Uterus (tissue), 4 donors: ENCODE results near the gene DCAF8L2. TPM values are rescaled to one million over a fixed set of nuclear protein-coding genes. Genes with fewer than 3 reads are reported as not detected.

ENCODE experiments used
- DNase-seq, 2 donors: peaks; one replicate each; pipeline ENCODE4 v3.0.0-alpha.2; 2019 to 2020
- H3K27ac ChIP-seq, 2 donors: fragments of 200-600 bp; sonication (generic); 1 replicate in 1 of 2; 2 replicates in 1 of 2; pipeline ENCODE4 v1.5.1; 2016 to 2018
- H3K27me3 ChIP-seq, 2 donors: fragments of 200-600 bp; sonication (generic); one replicate each; pipeline ENCODE4 v1.5.1; 2018 to 2019; ENCODE audit warnings: control low read depth in 1 of 2
- H3K36me3 ChIP-seq, 2 donors: fragments of 200-600 bp; sonication (generic); one replicate each; pipeline ENCODE4 v1.5.1; 2019; ENCODE audit warnings: control low read depth in 1 of 2
- H3K4me1 ChIP-seq, 2 donors: fragments of 200-600 bp; sonication (generic); one replicate each; pipeline ENCODE4 v1.5.1; 2018 to 2019; ENCODE audit warnings: control low read depth in 1 of 2
- H3K4me3 ChIP-seq, 2 donors: fragments of 200-600 bp; sonication (generic); 1 replicate in 1 of 2; 2 replicates in 1 of 2; pipeline ENCODE4 v1.5.1; 2018 to 2019; ENCODE audit warnings: mild to moderate bottlenecking in 1 of 2
- H3K9me3 ChIP-seq, 2 donors: fragments of 200-600 bp; sonication (generic); one replicate each; pipeline ENCODE4 v1.5.1; 2019; ENCODE audit warnings: control low read depth in 1 of 2
- CTCF ChIP-seq, 4 experiments: fragments of 200-600 bp in 2 of 4; fragments of 450-650 bp in 2 of 4; sonication (generic) in 2 of 4; IDR thresholded peaks; one replicate each; pipeline ENCODE4 v1.5.1; 2016 to 2019; ENCODE audit warnings: antibody characterized with exemption in 4 of 4, mild to moderate bottlenecking in 2 of 4, moderate library complexity in 1 of 4
- POLR2A ChIP-seq, 2 donors: fragments of 450-650 bp; IDR thresholded peaks; one replicate each; pipeline ENCODE4 v1.6.1; 2016; ENCODE audit warnings: antibody characterized with exemption in 2 of 2, mild to moderate bottlenecking in 1 of 2, moderate library complexity in 1 of 2
- intact Hi-C: fragments of 100-400 bp; cut with DNase I; formaldehyde crosslinking; loops from one replicate; pipeline ENCODE4 v1.15.1; 2023; ENCODE audit warnings: low total_unique reads
- total RNA-seq, 4 donors: library from RNA; depleted of rRNA in 3 of 4; stranded (reverse); fragments of >200 nt in 3 of 4; gene quantifications; one replicate each; pipeline versions ENCODE4 v1.1.0 to v1.2.4, GENCODE V29; 2014 to 2023
- donor health status: DM: yes; HTN: yes; CAD: no.

The DCAF8L2 gene
- total RNA-seq, 4 donors from 2014 or later: not detected

DNA sequence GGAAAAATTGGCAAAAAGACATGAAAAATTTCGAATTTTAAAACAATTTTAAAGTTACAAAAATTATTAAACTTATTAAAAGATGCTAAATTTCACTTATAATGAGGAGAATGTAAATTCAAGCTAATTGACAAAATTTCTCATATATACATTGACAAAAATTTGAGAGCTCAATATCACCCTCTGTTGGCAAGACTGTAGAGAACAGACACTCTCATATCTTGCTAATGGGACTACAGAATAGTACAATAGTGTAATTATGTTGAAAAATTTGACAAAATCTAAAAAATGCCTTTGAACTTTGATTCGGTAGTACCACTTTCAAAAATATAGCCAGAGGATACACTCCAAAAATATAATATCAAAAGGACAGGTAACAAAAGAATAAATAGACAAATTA lies 29.8 kb downstream of the DCAF8L2 start:
- no peaks in the 10 kb centered on the region for H3K9me3 ChIP-seq
- no peaks in the 10 kb centered on the region for H3K4me1 ChIP-seq
- H3K27ac ChIP-seq: no peak overlapping the region
- no peak for TF ChIP-seq POLR2A (IDR thresholded peaks at IDR 0.05)
- no peak for TF ChIP-seq CTCF (IDR thresholded peaks at IDR 0.05)
- H3K4me3 ChIP-seq: no peak overlapping the region
- intact Hi-C loops: no loop called here
- peaks cover 0 to 11% of the 10 kb centered on the region in 2 donors for H3K27me3 ChIP-seq
- no peak for DNase-seq
- no peaks in the 10 kb centered on the region for H3K36me3 ChIP-seq

- Histone ChIP-seq H3K9me3 (no peaks in the 10 kb centered on the region), H3K27me3 (peaks cover 0 to 7% of the 10 kb centered on the region in 2 donors), H3K36me3 (no peaks in the 10 kb centered on the region), H3K27ac (no peak overlapping the region), H3K4me3 (no peak overlapping the region), H3K4me1 (no peaks in the 10 kb centered on the region)
- DNase-seq: no peak
- intact Hi-C loops: no loop called here
- no peak for TF ChIP-seq CTCF (IDR thresholded peaks at IDR 0.05)
- TF ChIP-seq POLR2A (IDR thresholded peaks at IDR 0.05): no peak
These were observed 32.7 kb downstream of the DCAF8L2 start for GRCh38 chrX:27622883-27623282.

- intact Hi-C loops: no loop called here
These were observed 35.9 kb downstream of the DCAF8L2 start for GRCh38 chrX:27626066-27626465.

GRCh38 chrX:27633328-27633727 lies 43.2 kb downstream of the DCAF8L2 start:
- intact Hi-C loops: no loop called here

More at GRCh38 chrX:27626066-27626465, 35.9 kb downstream of the DCAF8L2 start:
- Histone ChIP-seq H3K4me3 (no peak overlapping the region), H3K27ac (no peak overlapping the region), H3K4me1 (no peaks in the 10 kb centered on the region), H3K36me3 (no peaks in the 10 kb centered on the region), H3K27me3 (no peaks in the 10 kb centered on the region), H3K9me3 (no peaks in the 10 kb centered on the region)
- TF ChIP-seq POLR2A (IDR thresholded peaks at IDR 0.05) (no peak), CTCF (IDR thresholded peaks at IDR 0.05) (no peak)
- DNase-seq: no peak

DNA sequence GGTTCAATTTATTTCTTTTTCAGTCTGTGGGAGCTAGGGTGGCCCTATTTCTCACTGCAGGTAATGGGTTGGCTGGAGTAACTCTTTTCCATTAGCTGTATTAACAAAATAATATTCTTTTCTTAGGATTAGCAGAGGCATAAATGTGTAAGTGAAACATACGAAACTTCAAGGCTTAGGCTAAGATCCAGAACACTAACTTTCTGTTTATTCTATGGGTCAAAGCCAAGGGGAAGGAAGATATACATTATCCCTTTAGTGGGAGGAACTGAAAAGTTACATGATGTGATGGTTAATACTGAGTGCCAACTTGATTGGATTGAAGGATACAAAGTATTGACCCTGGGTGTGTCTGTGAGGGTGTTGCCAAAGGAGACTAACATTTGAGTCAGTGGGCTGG lies 66.4 kb downstream of the DCAF8L2 start:
- DNase-seq: no peak
- Histone ChIP-seq H3K27me3 (no peaks in the 10 kb centered on the region), H3K4me3 (no peak overlapping the region), H3K4me1 (no peaks in the 10 kb centered on the region), H3K36me3 (no peaks in the 10 kb centered on the region), H3K9me3 (no peaks in the 10 kb centered on the region), H3K27ac (no peak overlapping the region)
- TF ChIP-seq CTCF (IDR thresholded peaks at IDR 0.05) (no peak), POLR2A (IDR thresholded peaks at IDR 0.05) (no peak)
- intact Hi-C loops: no loop called here

More at GRCh38 chrX:27633328-27633727, 43.2 kb downstream of the DCAF8L2 start:
- Histone ChIP-seq H3K27me3 (no peaks in the 10 kb centered on the region), H3K4me3 (no peak overlapping the region), H3K9me3 (no peaks in the 10 kb centered on the region), H3K27ac (no peak overlapping the region), H3K36me3 (no peaks in the 10 kb centered on the region), H3K4me1 (no peaks in the 10 kb centered on the region)
- TF ChIP-seq CTCF (IDR thresholded peaks at IDR 0.05) (no peak), POLR2A (IDR thresholded peaks at IDR 0.05) (no peak)
- DNase-seq: no peak
